Upper lobe of left lung (tissue), 4 donors: Measurements from ENCODE around the gene KCNAB2.

ENCODE experiments used
- CTCF ChIP-seq, 6 experiments: fragments of 450-650 bp in 4 of 6; fragments of 200-600 bp in 2 of 6; sonication (generic) in 2 of 6; IDR thresholded peaks; one replicate each; pipeline ENCODE4 v1.5.1; 2016 to 2019; ENCODE audit warnings: antibody characterized with exemption in 6 of 6
- POLR2A ChIP-seq, 4 donors: fragments of 450-650 bp; IDR thresholded peaks; one replicate each; pipeline ENCODE4 v1.5.1; 2016 to 2017; ENCODE audit warnings: antibody characterized with exemption in 4 of 4, mild to moderate bottlenecking in 2 of 4
- POLR2AphosphoS5 ChIP-seq, 2 donors: sonication (generic); formaldehyde crosslinking; IDR thresholded peaks; one replicate each; pipeline ENCODE4 v1.5.1; 2017; ENCODE audit warnings: antibody characterized with exemption in 2 of 2

GRCh38 chr1:6007318-6008083, 38.2 kb upstream of the KCNAB2 start:
- TF ChIP-seq CTCF (IDR thresholded peaks at IDR 0.05) (no peak), POLR2A (IDR thresholded peaks at IDR 0.05) (no peak), POLR2AphosphoS5 (IDR thresholded peaks at IDR 0.05) (no peak)
